ENCODE measurements around the gene ESRRB. TPM values are rescaled to one million over a fixed set of nuclear protein-coding genes. Genes with fewer than 3 reads are reported as not detected.

ESRRB gene
- total RNA-seq, 2 experiments from 2014 or later = 0.47 TPM; not detected in 1

- Histone ChIP-seq H3K9me3 (ENCODE audit: low read length) (no peaks in the 10 kb centered on the region), H3K4me3 (ENCODE audit: low read depth, low read length, poor library complexity, severe bottlenecking) (no peak overlapping the region), H3K36me3 (ENCODE audit: insufficient read depth, low read length) (no peaks in the 10 kb centered on the region), H3K27ac (ENCODE audit: low read depth, low read length, poor library complexity, severe bottlenecking) (no peak overlapping the region), H3K4me2 (ENCODE audit: low read length) (no peak overlapping the region), H4K20me1 (ENCODE audit: insufficient read depth, low read length) (no peaks in the 10 kb centered on the region), H3K79me2 (ENCODE audit: insufficient read depth, low read depth, low read length) (no peaks in the 10 kb centered on the region), H3K9me2 (ENCODE audit: insufficient read depth, low read length) (no peaks in the 10 kb centered on the region), H3K4me1 (ENCODE audit: insufficient read depth, low read length, poor library complexity, severe bottlenecking) (no peaks in the 10 kb centered on the region), H2AFZ (ENCODE audit: low read length) (no peak overlapping the region)
- intact Hi-C loops (cut with micrococcal nuclease; ENCODE audit: unreplicated experiment) = no loop called here
- CTCF ChIA-PET (ENCODE audit: unreplicated experiment) = no interaction called here
- no peak for DNase-seq (ENCODE audit: low spot score)
- POLR2A ChIA-PET = no interaction called here
- no TSS peak for BruUV-seq (replicated peaks)
- TF ChIP-seq, protein P1, sequence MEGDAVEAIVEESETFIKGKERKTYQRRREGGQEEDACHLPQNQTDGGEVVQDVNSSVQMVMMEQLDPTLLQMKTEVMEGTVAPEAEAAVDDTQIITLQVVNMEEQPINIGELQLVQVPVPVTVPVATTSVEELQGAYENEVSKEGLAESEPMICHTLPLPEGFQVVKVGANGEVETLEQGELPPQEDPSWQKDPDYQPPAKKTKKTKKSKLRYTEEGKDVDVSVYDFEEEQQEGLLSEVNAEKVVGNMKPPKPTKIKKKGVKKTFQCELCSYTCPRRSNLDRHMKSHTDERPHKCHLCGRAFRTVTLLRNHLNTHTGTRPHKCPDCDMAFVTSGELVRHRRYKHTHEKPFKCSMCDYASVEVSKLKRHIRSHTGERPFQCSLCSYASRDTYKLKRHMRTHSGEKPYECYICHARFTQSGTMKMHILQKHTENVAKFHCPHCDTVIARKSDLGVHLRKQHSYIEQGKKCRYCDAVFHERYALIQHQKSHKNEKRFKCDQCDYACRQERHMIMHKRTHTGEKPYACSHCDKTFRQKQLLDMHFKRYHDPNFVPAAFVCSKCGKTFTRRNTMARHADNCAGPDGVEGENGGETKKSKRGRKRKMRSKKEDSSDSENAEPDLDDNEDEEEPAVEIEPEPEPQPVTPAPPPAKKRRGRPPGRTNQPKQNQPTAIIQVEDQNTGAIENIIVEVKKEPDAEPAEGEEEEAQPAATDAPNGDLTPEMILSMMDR (conservative IDR thresholded peaks at IDR 0.05; ENCODE audit: low read length) = no peak
- no peak for TF ChIP-seq EZH2phosphoT487 (IDR thresholded peaks at IDR 0.05; ENCODE audit: borderline replicate concordance, low read depth, low read length)
These were observed 47.3 kb upstream of the ESRRB start for GRCh38 chr14:76328457-76329137.

DNA sequence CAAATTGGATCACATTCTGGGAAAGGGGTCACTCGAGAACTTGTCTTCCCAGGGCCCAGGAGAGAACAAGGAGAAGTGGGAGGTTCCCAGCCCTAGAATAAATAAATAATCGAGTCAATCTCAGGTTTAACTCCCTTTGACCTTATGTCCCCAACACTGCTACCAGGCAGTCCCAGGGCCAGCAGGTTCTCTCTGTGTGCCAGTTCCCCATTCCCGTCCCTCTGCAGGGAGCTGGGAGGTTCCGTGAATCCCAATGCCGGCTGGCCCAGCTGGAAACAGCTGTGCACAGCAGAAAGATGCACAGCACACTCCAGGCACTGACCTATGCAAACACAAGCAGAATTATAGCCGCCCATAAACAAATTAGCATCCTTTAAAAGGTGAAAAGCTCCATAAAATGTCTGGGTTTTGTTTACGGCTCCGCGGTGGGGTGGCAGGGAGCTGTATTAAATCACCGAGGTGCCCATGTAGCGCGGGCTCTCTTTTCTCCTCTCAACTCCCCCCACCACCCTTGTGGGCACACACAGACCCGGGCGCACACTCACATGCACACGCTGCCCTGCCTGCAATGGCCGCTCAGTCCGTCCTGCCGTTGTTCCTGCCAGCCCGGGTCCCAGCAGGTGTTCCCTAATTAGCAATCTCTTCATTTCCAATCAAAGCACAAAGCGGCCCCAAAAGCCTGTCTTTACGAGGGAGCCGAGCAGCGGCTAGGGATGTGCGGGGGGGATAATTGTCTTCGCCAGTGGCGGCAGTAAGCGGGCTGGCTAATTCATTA is 46.6 kb upstream of the ESRRB start:
- no TSS peak for BruUV-seq (replicated peaks)
- Histone ChIP-seq H3K9me2 (ENCODE audit: insufficient read depth, low read length) (no peaks in the 10 kb centered on the region), H3K36me3 (ENCODE audit: insufficient read depth, low read length) (no peaks in the 10 kb centered on the region), H4K20me1 (ENCODE audit: insufficient read depth, low read length) (no peaks in the 10 kb centered on the region), H3K79me2 (ENCODE audit: insufficient read depth, low read depth, low read length) (no peaks in the 10 kb centered on the region), H3K9me3 (ENCODE audit: low read length) (no peaks in the 10 kb centered on the region), H3K27ac (ENCODE audit: low read depth, low read length, poor library complexity, severe bottlenecking) (no peak overlapping the region), H3K4me2 (ENCODE audit: low read length) (no peak overlapping the region), H3K4me3 (ENCODE audit: low read depth, low read length, poor library complexity, severe bottlenecking) (no peak overlapping the region), H2AFZ (ENCODE audit: low read length) (no peak overlapping the region), H3K4me1 (ENCODE audit: insufficient read depth, low read length, poor library complexity, severe bottlenecking) (no peaks in the 10 kb centered on the region)
- ChIA-PET POLR2A (no interaction called here), CTCF (ENCODE audit: unreplicated experiment) (no interaction called here)
- TF ChIP-seq, protein P1 (conservative IDR thresholded peaks at IDR 0.05; ENCODE audit: low read length) = no peak
- TF ChIP-seq EZH2phosphoT487 (IDR thresholded peaks at IDR 0.05; ENCODE audit: borderline replicate concordance, low read depth, low read length) = no peak
- no peak for DNase-seq (ENCODE audit: low spot score)
- intact Hi-C loops (cut with micrococcal nuclease; ENCODE audit: unreplicated experiment) = no loop called here

DNA sequence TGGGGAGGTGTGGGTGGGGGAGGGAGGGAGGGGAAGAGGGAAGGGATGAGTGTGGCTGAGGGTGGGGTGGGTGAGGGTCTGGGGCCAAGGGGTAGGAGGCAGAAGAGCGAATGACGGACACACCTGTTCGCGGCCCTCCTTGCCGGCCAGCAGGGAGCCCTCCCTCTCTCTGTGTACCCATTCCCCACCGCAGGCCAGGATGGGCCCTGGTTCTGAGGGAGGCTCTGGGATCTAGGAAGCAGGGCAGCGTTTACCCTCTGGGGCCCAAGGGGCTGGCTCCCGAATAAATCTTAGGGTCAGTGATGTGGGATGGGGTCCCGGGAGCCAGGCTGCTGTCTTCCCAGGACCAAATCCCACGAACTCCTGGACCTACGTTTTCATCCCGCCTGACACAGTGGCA is 46.0 kb upstream of the ESRRB start:
- POLR2A ChIA-PET = no interaction called here
- CTCF ChIA-PET (ENCODE audit: unreplicated experiment) = no interaction called here
- BruUV-seq (replicated peaks) = no TSS peak

More for the DNA sequence above, 46.0 kb upstream of the ESRRB start:
- H3K4me1 ChIP-seq (ENCODE audit: insufficient read depth, low read length, poor library complexity, severe bottlenecking) = no peaks in the 10 kb centered on the region
- no peaks in the 10 kb centered on the region for H3K36me3 ChIP-seq (ENCODE audit: insufficient read depth, low read length)
- intact Hi-C loops (cut with micrococcal nuclease; ENCODE audit: unreplicated experiment) = no loop called here
- TF ChIP-seq, protein P1 (conservative IDR thresholded peaks at IDR 0.05; ENCODE audit: low read length) = no peak
- no peak for TF ChIP-seq EZH2phosphoT487 (IDR thresholded peaks at IDR 0.05; ENCODE audit: borderline replicate concordance, low read depth, low read length)
- no peaks in the 10 kb centered on the region for H3K79me2 ChIP-seq (ENCODE audit: insufficient read depth, low read depth, low read length)
- no peaks in the 10 kb centered on the region for H3K9me2 ChIP-seq (ENCODE audit: insufficient read depth, low read length)
- H2AFZ ChIP-seq (ENCODE audit: low read length) = no peak overlapping the region
- H3K4me2 ChIP-seq (ENCODE audit: low read length) = no peak overlapping the region
- H3K4me3 ChIP-seq (ENCODE audit: low read depth, low read length, poor library complexity, severe bottlenecking) = no peak overlapping the region
- no peaks in the 10 kb centered on the region for H3K9me3 ChIP-seq (ENCODE audit: low read length)
- DNase-seq (ENCODE audit: low spot score) = no peak
- no peaks in the 10 kb centered on the region for H4K20me1 ChIP-seq (ENCODE audit: insufficient read depth, low read length)
- no peak overlapping the region for H3K27ac ChIP-seq (ENCODE audit: low read depth, low read length, poor library complexity, severe bottlenecking)
